Hepatocyte (in vitro differentiated cells): Measurements from ENCODE around the gene EIPR1. TPM values are rescaled to one million over a fixed set of nuclear protein-coding genes. Genes with fewer than 3 reads are reported as not detected.

Source experiments
- DNase-seq: peaks from one replicate; pipeline ENCODE4 v3.0.0-alpha.2; 2016; ENCODE audit warnings: low spot score
- H2AFZ ChIP-seq: fragments of 200-600 bp; sonication (generic); 2 replicates; pipeline ENCODE4 v1.6.0; 2016; ENCODE audit warnings: antibody characterized with exemption, mild to moderate bottlenecking
- H3K27ac ChIP-seq: fragments of 200-600 bp; sonication (generic); 2 replicates; pipeline ENCODE4 v1.5.1; 2016; ENCODE audit warnings: mild to moderate bottlenecking
- H3K27me3 ChIP-seq: fragments of 200-600 bp; sonication (generic); 2 replicates; pipeline ENCODE4 v1.6.1; 2016
- H3K36me3 ChIP-seq: fragments of 200-600 bp; sonication (generic); replicated peaks from 2 replicates; pipeline ENCODE4 v1.5.1; 2016; ENCODE audit warnings: low read depth; ENCODE audit not compliant: insufficient read depth
- H3K4me1 ChIP-seq: fragments of 200-600 bp; sonication (generic); 2 replicates; pipeline ENCODE4 v1.5.1; 2016; ENCODE audit warnings: mild to moderate bottlenecking, moderate library complexity; ENCODE audit not compliant: insufficient read depth
- H3K4me2 ChIP-seq: fragments of 200-600 bp; sonication (generic); 2 replicates; pipeline ENCODE4 v1.6.0; 2016
- H3K4me3 ChIP-seq: fragments of 200-600 bp; sonication (generic); 2 replicates; pipeline ENCODE4 v1.5.1; 2016; ENCODE audit warnings: mild to moderate bottlenecking
- H3K79me2 ChIP-seq: fragments of 200-600 bp; sonication (generic); 2 replicates; pipeline ENCODE4 v1.6.0; 2017; ENCODE audit warnings: mild to moderate bottlenecking
- H3K9me2 ChIP-seq: fragments of 200-600 bp; sonication (generic); replicated peaks from 2 replicates; pipeline ENCODE4 v1.6.0; 2017; ENCODE audit warnings: mild to moderate bottlenecking; ENCODE audit not compliant: insufficient read depth
- H3K9me3 ChIP-seq: fragments of 200-600 bp; sonication (generic); 2 replicates; pipeline ENCODE4 v1.5.1; 2016; ENCODE audit warnings: low read depth, mild to moderate bottlenecking
- H4K20me1 ChIP-seq: fragments of 200-600 bp; sonication (generic); 2 replicates; pipeline ENCODE4 v1.6.0; 2016; ENCODE audit warnings: mild to moderate bottlenecking; ENCODE audit not compliant: insufficient read depth, poor library complexity, severe bottlenecking
- EZH2 ChIP-seq: fragments of 200-600 bp; sonication (generic); IDR thresholded peaks from 2 replicates; pipeline ENCODE4 v1.6.1; 2016; ENCODE audit warnings: antibody characterized with exemption, mild to moderate bottlenecking, borderline replicate concordance
- EZH2phosphoT487 ChIP-seq: fragments of 200-600 bp; sonication (generic); IDR thresholded peaks from one replicate; pipeline ENCODE4 v1.6.1; 2018; ENCODE audit warnings: antibody characterized with exemption, mild to moderate bottlenecking, low read depth, moderate library complexity; ENCODE audit not compliant: unreplicated experiment, severe bottlenecking
- WGBS: methylation state at CpG from one replicate; pipeline ENCODE4 v1.1.6; 2016; ENCODE audit warnings: low lambda C conversion rate; ENCODE audit errors: missing lambda C conversion rate; 5-methylcytosine and 5-hydroxymethylcytosine counted together
- polyA plus RNA-seq: library from polyadenylated mRNA; unstranded; fragments of >200 nt; fragmentation: Nextera tagmentation; extraction: Ambion mirVana; gene quantifications from 2 replicates; pipeline ENCODE4 v1.2.1, GENCODE V29; 2016
- total RNA-seq: library from RNA; depleted of rRNA; stranded (reverse); fragments of >200 nt; gene quantifications from 2 replicates; pipeline ENCODE4 v1.2.3, GENCODE V29; 2014
- TF ChIP-seq, protein P1 (sequence below): fragments of 200-600 bp; sonication (generic); IDR thresholded peaks from 2 replicates; pipeline ENCODE4 v1.5.1; 2016; ENCODE audit warnings: antibody characterized with exemption, mild to moderate bottlenecking; ENCODE audit not compliant: poor library complexity

The EIPR1 gene
- total and polyA plus RNA-seq, 2 experiments from 2014 or later = 27.4 to 42.3 TPM

DNA sequence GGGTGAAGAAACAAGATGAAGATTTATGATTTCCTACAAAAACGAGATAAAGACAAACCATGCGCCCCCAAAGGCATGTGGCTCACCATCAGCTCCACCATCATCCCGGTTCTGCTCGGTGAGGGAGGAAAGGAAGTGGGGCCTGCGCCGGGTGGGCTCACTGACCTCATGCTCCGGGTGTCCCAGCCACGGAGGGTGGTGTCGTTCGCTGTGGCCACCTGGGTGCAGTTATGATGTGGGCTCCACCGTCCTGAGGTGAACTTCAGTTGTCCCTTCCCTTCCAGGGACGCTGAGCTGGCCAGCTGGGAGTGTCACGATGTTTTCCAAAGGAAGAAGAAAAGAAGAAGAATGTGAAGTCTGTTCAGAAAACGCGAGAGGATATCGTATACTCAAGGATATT is 180.9 kb downstream of the EIPR1 start:
- Histone ChIP-seq H4K20me1 (no peaks in the 10 kb centered on the region), H3K27me3 (no peaks in the 10 kb centered on the region), H3K4me2 (no peak overlapping the region), H3K27ac (no peak overlapping the region), H3K4me3 (no peak overlapping the region), H3K36me3 (no peaks in the 10 kb centered on the region), H3K4me1 (no peaks in the 10 kb centered on the region), H3K9me2 (no peaks in the 10 kb centered on the region), H3K79me2 (no peaks in the 10 kb centered on the region), H2AFZ (no peak overlapping the region), H3K9me3 (no peaks in the 10 kb centered on the region)
- 94% methylated on average over 16 of the region's 16 CpGs for WGBS
- TF ChIP-seq, protein P1, sequence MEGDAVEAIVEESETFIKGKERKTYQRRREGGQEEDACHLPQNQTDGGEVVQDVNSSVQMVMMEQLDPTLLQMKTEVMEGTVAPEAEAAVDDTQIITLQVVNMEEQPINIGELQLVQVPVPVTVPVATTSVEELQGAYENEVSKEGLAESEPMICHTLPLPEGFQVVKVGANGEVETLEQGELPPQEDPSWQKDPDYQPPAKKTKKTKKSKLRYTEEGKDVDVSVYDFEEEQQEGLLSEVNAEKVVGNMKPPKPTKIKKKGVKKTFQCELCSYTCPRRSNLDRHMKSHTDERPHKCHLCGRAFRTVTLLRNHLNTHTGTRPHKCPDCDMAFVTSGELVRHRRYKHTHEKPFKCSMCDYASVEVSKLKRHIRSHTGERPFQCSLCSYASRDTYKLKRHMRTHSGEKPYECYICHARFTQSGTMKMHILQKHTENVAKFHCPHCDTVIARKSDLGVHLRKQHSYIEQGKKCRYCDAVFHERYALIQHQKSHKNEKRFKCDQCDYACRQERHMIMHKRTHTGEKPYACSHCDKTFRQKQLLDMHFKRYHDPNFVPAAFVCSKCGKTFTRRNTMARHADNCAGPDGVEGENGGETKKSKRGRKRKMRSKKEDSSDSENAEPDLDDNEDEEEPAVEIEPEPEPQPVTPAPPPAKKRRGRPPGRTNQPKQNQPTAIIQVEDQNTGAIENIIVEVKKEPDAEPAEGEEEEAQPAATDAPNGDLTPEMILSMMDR = no peak
- TF ChIP-seq EZH2phosphoT487 (no peak), EZH2 (no peak)
- no peak for DNase-seq

DNA sequence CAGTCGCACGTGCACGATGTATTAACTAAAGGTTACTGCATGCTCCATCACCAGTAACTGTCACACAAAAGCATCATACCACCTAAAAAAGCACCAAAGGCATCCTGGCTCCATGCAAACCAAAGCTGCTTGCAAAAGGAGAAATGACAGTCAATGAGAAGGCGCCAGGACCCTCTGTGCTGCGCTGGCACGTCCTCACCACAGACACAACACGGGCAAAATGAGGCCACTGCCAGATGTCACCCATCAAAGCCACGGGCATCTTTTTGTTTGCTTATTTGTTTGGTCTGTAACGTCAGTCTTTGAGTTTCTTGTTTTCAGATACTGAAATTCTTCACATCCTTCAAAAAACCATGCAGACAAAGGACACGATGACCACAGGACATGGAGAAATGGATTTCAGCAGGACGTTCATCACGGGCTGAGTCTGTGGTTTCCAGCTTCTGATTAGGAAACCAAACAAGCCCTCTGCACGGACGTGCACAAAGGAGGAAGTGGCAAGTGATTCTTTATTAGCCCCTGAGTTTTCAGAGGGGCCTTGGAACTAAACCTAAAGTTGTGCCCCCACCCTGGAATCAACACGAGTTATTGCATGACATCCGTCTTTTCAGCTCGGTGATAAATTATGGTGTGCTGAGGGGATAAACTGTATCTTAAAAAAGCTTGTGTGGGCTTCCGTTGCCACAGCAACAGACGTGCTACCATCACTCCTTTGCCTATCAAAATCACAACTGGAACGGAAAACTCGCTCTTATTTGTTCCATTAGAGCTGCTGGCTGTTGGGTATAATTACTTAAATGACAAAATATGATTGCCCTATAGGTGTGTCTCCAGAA is 181.8 kb downstream of the EIPR1 start:
- Histone ChIP-seq H4K20me1 (no peaks in the 10 kb centered on the region), H3K4me1 (no peaks in the 10 kb centered on the region), H3K27me3 (no peaks in the 10 kb centered on the region), H3K4me3 (no peak overlapping the region), H3K4me2 (no peak overlapping the region), H3K36me3 (no peaks in the 10 kb centered on the region), H2AFZ (no peak overlapping the region), H3K79me2 (no peaks in the 10 kb centered on the region), H3K27ac (no peak overlapping the region), H3K9me3 (no peaks in the 10 kb centered on the region), H3K9me2 (no peaks in the 10 kb centered on the region)
- TF ChIP-seq EZH2 = no peak
- no peak for TF ChIP-seq EZH2phosphoT487
- TF ChIP-seq, protein P1 = no peak
- DNase-seq = no peak
- 88% methylated on average over 21 of the region's 21 CpGs for WGBS

DNA sequence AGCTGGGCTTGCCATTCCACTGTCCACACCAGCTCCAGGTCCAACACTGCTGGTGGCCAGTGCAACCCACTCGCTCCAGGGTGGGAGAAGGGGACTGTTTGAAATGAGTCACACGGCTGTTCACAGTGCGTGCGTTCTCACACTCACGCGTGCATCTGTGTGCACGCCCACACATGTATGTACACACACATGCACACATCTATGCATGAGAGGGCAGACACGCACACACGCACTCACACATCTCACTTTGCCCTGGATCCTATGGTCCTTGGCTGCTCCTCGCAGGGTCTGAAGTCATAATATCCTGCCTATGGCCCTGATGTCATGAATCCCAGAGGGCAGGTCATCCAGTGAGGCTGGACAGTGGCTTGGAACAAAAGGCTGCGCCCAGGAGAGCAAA is 182.8 kb downstream of the EIPR1 start:
- no peak overlapping the region for H2AFZ ChIP-seq
- no peaks in the 10 kb centered on the region for H3K79me2 ChIP-seq
- no peaks in the 10 kb centered on the region for H3K4me1 ChIP-seq
- no peak overlapping the region for H3K4me2 ChIP-seq
- H4K20me1 ChIP-seq = no peaks in the 10 kb centered on the region
- no peak for DNase-seq
- no peaks in the 10 kb centered on the region for H3K9me3 ChIP-seq
- H3K4me3 ChIP-seq = no peak overlapping the region
- WGBS = 98% methylated on average over 11 of the region's 11 CpGs
- no peaks in the 10 kb centered on the region for H3K9me2 ChIP-seq
- TF ChIP-seq EZH2phosphoT487 (no peak), EZH2 (no peak)
- TF ChIP-seq, protein P1 = no peak
- no peaks in the 10 kb centered on the region for H3K27me3 ChIP-seq
- H3K27ac ChIP-seq = no peak overlapping the region
- no peaks in the 10 kb centered on the region for H3K36me3 ChIP-seq
